Heart right ventricle (tissue), 16 donors: Measurements from ENCODE around the gene MFSD8. TPM values are rescaled to one million over a fixed set of nuclear protein-coding genes. Genes with fewer than 3 reads are reported as not detected.
"Not testable (repeated sequence)": the region's sequence is repeated elsewhere in the genome, so short reads cannot be mapped to it uniquely, and the experiment has no call there.

Source experiments
- ATAC-seq, 8 donors: fragments of 200-7000 bp; cut with Tn5 transposase; one replicate each; pipeline ENCODE4 v1.9.1; 2020; ENCODE audit warnings: mild to moderate bottlenecking in 8 of 8, moderate library complexity in 8 of 8, moderate number of reproducible peaks in 1 of 8
- DNase-seq, 2 donors: peaks; one replicate each; pipeline ENCODE4 v3.0.0-alpha.2; 2020
- H3K27ac ChIP-seq, 10 donors: fragments of 200-600 bp; sonication (generic) in 2 of 10; one replicate each; pipeline versions ENCODE4 v1.5.0 to v1.8.0; 2020 to 2022; ENCODE audit warnings: mild to moderate bottlenecking in 3 of 10
- H3K27me3 ChIP-seq, 7 donors: fragments of 200-600 bp; one replicate each; pipeline ENCODE4 v1.8.0; 2021 to 2022; ENCODE audit warnings: mild to moderate bottlenecking in 2 of 7
- H3K36me3 ChIP-seq, 9 donors: fragments of 200-600 bp; sonication (generic) in 1 of 9; one replicate each; pipeline versions ENCODE4 v1.5.0 to v1.8.0; 2020 to 2022; ENCODE audit warnings: mild to moderate bottlenecking in 2 of 9
- H3K4me1 ChIP-seq, 9 donors: fragments of 200-600 bp; sonication (generic) in 1 of 9; one replicate each; pipeline versions ENCODE4 v1.5.0 to v1.8.0; 2020 to 2022; ENCODE audit warnings: mild to moderate bottlenecking in 4 of 9
- H3K4me3 ChIP-seq, 10 donors: fragments of 200-600 bp; sonication (generic) in 2 of 10; one replicate each; pipeline versions ENCODE4 v1.5.0 to v1.8.0; 2020 to 2022; ENCODE audit warnings: mild to moderate bottlenecking in 7 of 10, moderate library complexity in 2 of 10
- H3K9me3 ChIP-seq, 11 donors: fragments of 200-600 bp in 10 of 11; sonication (generic) in 2 of 11; one replicate each; pipeline versions ENCODE4 v1.5.0 to v1.8.0; 2013 to 2022; ENCODE audit warnings: mild to moderate bottlenecking in 2 of 11, control low read depth in 1 of 11, moderate library complexity in 1 of 11
- CTCF ChIP-seq, 9 donors: fragments of 200-600 bp; sonication (generic) in 2 of 9; IDR thresholded peaks; one replicate each; pipeline versions ENCODE4 v1.5.0 to v1.8.0; 2021 to 2022; ENCODE audit warnings: antibody characterized with exemption in 9 of 9, mild to moderate bottlenecking in 5 of 9, moderate library complexity in 1 of 9
- WGBS, 2 donors: extraction: QIAGEN DNeasy Blood & Tissue Kit; methylation state at CpG; one replicate each; pipeline ENCODE4 v1.1.7; 2013; ENCODE audit warnings: inconsistent platforms in 1 of 2; 5-methylcytosine and 5-hydroxymethylcytosine counted together
- intact Hi-C, 10 donors: fragments of 100-400 bp; cut with DNase I; formaldehyde crosslinking; loops; one replicate each; pipeline versions ENCODE4 v1.11.1 to v1.14.2; 2022
- polyA plus RNA-seq, 2 donors: library from polyadenylated mRNA; stranded (reverse); fragments of 200-250 nt; gene quantifications; one replicate each; pipeline ENCODE4 v1.2.3, GENCODE V29; 2013
- total RNA-seq, 10 donors: library from RNA; stranded (reverse); fragmentation: NEBNext Ultra II Directional in 3 of 10; extraction: Animal tissue kit (Norgen Biotek cat#: 25700) in 3 of 10; gene quantifications; one replicate each; pipeline versions ENCODE4 v1.2.1 to v1.2.4, GENCODE V29; 2021 to 2023
- donor health status: Arrhythmogenic right ventricular cardiomyopathy.
- donor health status: ischemic (EF 13 %, LVEDD 7.1; RV severe dilation, severe dysfunction).
- donor health status: healthy with polysubstance abuse.
- donor health status: DM: no; HTN: yes; CAD: no.
- donor health status: DM: no; HTN: no; CAD: no.
- donor health status: ischemic (EF 25% LVEDD 6.9; RV normal size, moderate dysfunction).
- donor health status: ischemic (EF 25% LVEDD 5.7; RV mildly dilated, moderate dysfunction).
- donor health status: healthy.
- donor health status: DM: yes; HTN: yes; CAD: no.
- donor health status: Ischemic cardiomyopathy.
- donor health status: ischemic (EF 35%, LVEDD 5.7; RV mildly dilated, moderate dysfunction).
- donor health status: nonischemic (EF 11% LVEDD 7.7; RV severe dilation, severe dysfunction).
- donor health status: DM: yes; HTN: yes; CAD: no.
- donor health status: PGD.
- donor health status: ischemic (EF 29% LVEDD 5.4; RV normal size, mild dysfunction).
- donor health status: nonischemic (EF 23%, LVEDD 6.1; RV moderate dilation, normal function).

The MFSD8 gene
- total and polyA plus RNA-seq, 12 donors, result 3.7 to 15.0 (median 11.0) TPM

DNA sequence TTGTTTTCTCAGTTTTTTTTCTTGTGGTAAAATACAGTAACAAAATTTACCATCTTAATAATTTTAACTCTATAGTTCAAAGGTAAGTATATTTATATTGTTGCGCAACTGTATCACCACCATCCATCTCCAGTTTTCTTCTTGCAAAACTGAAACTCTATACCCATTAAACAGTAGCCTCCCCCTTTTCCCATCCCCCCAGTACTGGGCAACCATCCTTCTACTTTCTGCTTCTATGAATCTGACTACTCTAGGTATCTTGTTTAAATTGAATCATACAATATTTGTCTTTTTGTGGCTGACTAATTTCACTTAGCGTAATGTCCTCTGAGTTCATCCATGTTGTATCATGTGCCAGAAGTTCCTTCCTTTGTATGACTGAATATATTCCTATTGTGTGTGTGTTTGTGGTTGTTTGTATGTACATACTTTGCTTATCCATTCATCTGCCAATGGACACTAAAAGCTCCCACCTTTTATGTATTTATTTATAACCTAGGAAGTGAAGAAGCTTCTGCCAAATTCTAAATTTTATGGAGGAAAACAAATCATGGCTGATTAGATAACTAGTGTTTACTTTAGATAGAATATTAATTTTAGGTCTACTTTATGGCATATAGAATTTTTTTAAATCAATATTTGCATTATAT lies 10.3 kb upstream of the MFSD8 start:
- WGBS, 2 donors, result 96 to 100% methylated on average over 2 of the region's 2 CpGs
- DNase-seq, result no peak
- Histone ChIP-seq H3K27ac (no peak overlapping the region), H3K4me3 (no peak overlapping the region), H3K36me3 (peaks cover 0 to 46% (median 0%) of the 10 kb centered on the region in 9 donors), H3K9me3 (peaks cover 0 to 12% (median 0%) of the 10 kb centered on the region in 11 donors), H3K4me1 (peaks cover 0 to 27% (median 0%) of the 10 kb centered on the region in 9 donors), H3K27me3 (no peaks in the 10 kb centered on the region)
- intact Hi-C loops, result no loop called here
- TF ChIP-seq CTCF (IDR thresholded peaks at IDR 0.05), result no peak
- ATAC-seq, result no peak

GRCh38 chr4:127970925-127971324 lies 6.0 kb upstream of the MFSD8 start:
- H3K4me3 ChIP-seq, intact Hi-C loops, H3K27me3 ChIP-seq, DNase-seq, H3K9me3 ChIP-seq: not testable (repeated sequence)
- Histone ChIP-seq H3K36me3 (peaks cover 0 to 23% (median 0%) of the 10 kb centered on the region in 9 donors), H3K4me1 (peaks cover 0 to 58% (median 28%) of the 10 kb centered on the region in 9 donors), H3K27ac (peak overlapping the region in 5 of 10 donors; percentile 60 to 96 (median 93))
- peak in 6 of 8 donors; percentile 32 to 58 (median 52) for ATAC-seq
- WGBS, 2 donors, result 45 to 61% methylated on average over 4 of the region's 4 CpGs

DNA sequence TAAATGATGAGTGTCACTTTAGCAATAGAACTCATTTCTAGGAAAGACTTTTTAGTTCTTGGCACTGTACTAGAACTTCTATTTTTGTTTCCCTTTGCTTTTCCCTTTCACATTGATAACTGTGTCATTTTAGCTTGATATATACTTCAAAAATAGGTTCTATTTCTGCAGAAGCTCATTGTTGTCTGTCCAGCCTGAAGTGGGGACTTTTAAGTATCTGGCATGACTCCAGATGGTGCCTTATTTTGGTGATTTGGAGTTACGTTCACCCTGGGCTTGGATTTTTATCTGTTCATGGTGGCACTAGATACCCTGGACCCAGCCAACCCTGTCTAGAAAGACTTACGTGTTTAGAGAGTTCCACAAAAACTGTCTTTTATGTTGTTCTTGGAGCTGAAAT lies 3.6 kb upstream of the MFSD8 start:
- peaks cover 0 to 60% (median 36%) of the 10 kb centered on the region in 9 donors for H3K4me1 ChIP-seq
- peak overlapping the region in 2 of 10 donors; percentile 1 to 17 for H3K4me3 ChIP-seq
- DNase-seq (peak in 1 of 2 donors; percentile 47), ATAC-seq (peak in 4 of 8 donors; percentile 2 to 21 (median 11))
- peaks cover 0 to 16% (median 0%) of the 10 kb centered on the region in 9 donors for H3K36me3 ChIP-seq
- WGBS, 2 donors, result 40 to 54% methylated on average over 2 of the region's 2 CpGs
- TF ChIP-seq CTCF (IDR thresholded peaks at IDR 0.05), result no peak
- H3K27ac ChIP-seq, result peak overlapping the region in 6 of 10 donors; percentile 53 to 96 (median 90)
- no peaks in the 10 kb centered on the region for H3K9me3 ChIP-seq
- intact Hi-C loops, result loop anchor here in 6 of 10 donors (5.0 to 10.0 kb wide), 5 partner anchors 84 to 186 kb away; partner anchors contain the start of genes HSPA4L (in 4 of the 6), LARP1B (in 4 of the 6) and PLK4 (in 1 of the 6)
- H3K27me3 ChIP-seq, result no peaks in the 10 kb centered on the region

DNA sequence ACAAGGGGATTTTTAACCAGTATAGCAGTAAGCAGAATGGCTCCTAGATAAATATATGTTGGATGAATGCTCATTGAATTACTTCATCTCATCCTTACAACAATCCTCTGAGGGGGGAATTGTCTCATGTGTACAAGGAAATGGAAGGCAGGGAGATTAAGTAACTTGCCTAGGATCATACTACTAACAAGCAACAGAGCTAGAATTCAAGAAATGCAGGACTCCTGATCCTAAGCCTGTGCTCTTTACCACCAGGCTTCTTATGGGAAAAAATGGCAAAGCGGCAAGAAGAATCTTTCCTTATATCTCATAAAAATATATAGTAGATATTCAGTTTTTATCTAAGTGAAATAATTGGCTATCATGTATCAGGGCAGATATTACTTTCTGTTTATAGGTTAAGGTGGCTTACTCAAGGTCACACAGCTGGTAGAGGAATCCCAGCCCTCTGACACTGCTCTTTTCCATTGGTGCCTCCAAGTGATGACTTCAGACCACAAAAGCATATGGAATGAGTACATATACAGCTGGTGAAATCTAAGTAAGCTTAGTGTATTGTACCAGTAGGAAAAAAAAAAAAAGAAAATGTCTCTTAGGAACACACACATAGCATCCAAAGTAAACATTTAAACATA lies 2.3 kb upstream of the MFSD8 start:
- H3K36me3 ChIP-seq, result peaks cover 0 to 5% (median 0%) of the 10 kb centered on the region in 9 donors

More for the DNA sequence above, 2.3 kb upstream of the MFSD8 start:
- intact Hi-C loops, result loop anchor here in 6 of 10 donors (5.0 to 10.0 kb wide), 5 partner anchors 82 to 185 kb away; partner anchors contain the start of genes HSPA4L (in 4 of the 6), LARP1B (in 4 of the 6) and PLK4 (in 1 of the 6)
- DNase-seq, result no peak
- Histone ChIP-seq H3K27me3 (no peaks in the 10 kb centered on the region), H3K4me1 (peaks cover 0 to 65% (median 36%) of the 10 kb centered on the region in 9 donors), H3K4me3 (peak overlapping the region in 3 of 10 donors; percentile 80 to 97 (median 83)), H3K9me3 (no peaks in the 10 kb centered on the region), H3K27ac (peak overlapping the region in 5 of 10 donors; percentile 67 to 96 (median 93))
- WGBS, 2 donors, result 68 to 87% methylated on average over 1 of the region's 1 CpG
- no peak for TF ChIP-seq CTCF (IDR thresholded peaks at IDR 0.05)
- no peak for ATAC-seq
